SK-N-MC (cell line): ENCODE results near the gene ULK4.

Source experiments
- EZH2 ChIP-seq: fragments of 200-600 bp; sonication (generic); IDR thresholded peaks from one replicate; pipeline ENCODE4 v1.6.1; 2017; ENCODE audit warnings: antibody characterized with exemption
- FOXP2 ChIP-seq: optimal IDR thresholded peaks from 2 replicates; pipeline ENCODE3; 2011; ENCODE audit warnings: mild to moderate bottlenecking, moderate library complexity; ENCODE audit not compliant: insufficient read depth; ENCODE audit errors: extremely low read length, control extremely low read depth
- POLR2AphosphoS5 ChIP-seq: IDR thresholded peaks from 2 replicates; pipeline ENCODE4 v1.6.1; 2012; ENCODE audit warnings: mild to moderate bottlenecking, low read depth, low read length, borderline replicate concordance

- TF ChIP-seq EZH2 (no peak), POLR2AphosphoS5 (no peak), FOXP2 (no peak)
These were observed 627.5 kb downstream of the ULK4 start for GRCh38 chr3:41334426-41334825.
